ENCODE data around the gene FNBP1.
"Not testable (repeated sequence)": the region's sequence is repeated elsewhere in the genome, so short reads cannot be mapped to it uniquely, and the experiment has no call there.

FNBP1 gene

DNA sequence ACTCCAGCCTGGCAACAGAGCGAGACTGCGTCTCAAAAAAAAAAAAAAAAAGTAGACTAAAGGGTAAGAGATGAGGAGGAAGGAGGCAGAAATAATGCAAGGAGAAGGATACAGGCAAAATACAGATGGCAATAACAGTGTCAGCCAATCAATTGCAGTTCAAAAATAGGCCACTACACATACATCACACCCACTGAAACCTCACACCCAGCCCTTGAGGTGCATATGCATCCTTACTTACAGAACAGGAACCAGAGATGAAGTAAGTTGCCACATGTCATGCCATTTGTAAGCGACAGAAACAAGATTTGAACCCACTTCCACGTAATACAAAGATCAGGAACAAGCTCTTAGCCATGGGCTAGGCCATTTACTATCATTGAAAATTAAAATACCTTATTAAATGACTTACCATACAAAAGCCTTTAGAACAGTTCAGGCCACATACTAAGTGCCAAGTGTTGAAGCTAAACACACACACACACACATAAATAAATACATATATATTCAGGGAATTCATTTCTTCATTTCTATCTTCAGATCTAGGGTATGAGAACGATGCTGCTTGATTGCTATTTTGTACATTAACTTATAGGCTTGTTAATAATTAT is 98.4 kb downstream of the FNBP1 start:
- H3K27ac ChIP-seq (replicated peaks), result peak overlapping the region; percentile 89
- H3K27me3 ChIP-seq (ENCODE audit: insufficient read depth, poor library complexity, severe bottlenecking), result no peaks in the 10 kb centered on the region
- TF ChIP-seq POLR2AphosphoS5 (IDR thresholded peaks at IDR 0.05; ENCODE audit: low read depth) (peak; percentile 74; the same call in 1 of the 2 replicates), CTCF (IDR thresholded peaks at IDR 0.05; ENCODE audit: insufficient read depth, low read length) (no peak), SPI1 (IDR thresholded peaks at IDR 0.05; ENCODE audit: borderline replicate concordance, low read depth) (0 out of 2 replicates have a peak, but pooled peaks have one; percentile 28), GABPA (IDR thresholded peaks at IDR 0.05; ENCODE audit: low read depth) (no peak)
- TF ChIP-seq, protein P1, sequence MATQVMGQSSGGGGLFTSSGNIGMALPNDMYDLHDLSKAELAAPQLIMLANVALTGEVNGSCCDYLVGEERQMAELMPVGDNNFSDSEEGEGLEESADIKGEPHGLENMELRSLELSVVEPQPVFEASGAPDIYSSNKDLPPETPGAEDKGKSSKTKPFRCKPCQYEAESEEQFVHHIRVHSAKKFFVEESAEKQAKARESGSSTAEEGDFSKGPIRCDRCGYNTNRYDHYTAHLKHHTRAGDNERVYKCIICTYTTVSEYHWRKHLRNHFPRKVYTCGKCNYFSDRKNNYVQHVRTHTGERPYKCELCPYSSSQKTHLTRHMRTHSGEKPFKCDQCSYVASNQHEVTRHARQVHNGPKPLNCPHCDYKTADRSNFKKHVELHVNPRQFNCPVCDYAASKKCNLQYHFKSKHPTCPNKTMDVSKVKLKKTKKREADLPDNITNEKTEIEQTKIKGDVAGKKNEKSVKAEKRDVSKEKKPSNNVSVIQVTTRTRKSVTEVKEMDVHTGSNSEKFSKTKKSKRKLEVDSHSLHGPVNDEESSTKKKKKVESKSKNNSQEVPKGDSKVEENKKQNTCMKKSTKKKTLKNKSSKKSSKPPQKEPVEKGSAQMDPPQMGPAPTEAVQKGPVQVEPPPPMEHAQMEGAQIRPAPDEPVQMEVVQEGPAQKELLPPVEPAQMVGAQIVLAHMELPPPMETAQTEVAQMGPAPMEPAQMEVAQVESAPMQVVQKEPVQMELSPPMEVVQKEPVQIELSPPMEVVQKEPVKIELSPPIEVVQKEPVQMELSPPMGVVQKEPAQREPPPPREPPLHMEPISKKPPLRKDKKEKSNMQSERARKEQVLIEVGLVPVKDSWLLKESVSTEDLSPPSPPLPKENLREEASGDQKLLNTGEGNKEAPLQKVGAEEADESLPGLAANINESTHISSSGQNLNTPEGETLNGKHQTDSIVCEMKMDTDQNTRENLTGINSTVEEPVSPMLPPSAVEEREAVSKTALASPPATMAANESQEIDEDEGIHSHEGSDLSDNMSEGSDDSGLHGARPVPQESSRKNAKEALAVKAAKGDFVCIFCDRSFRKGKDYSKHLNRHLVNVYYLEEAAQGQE (IDR thresholded peaks at IDR 0.05; ENCODE audit: insufficient replicate concordance, low read depth), result no peak
- H3K4me3 ChIP-seq (replicated peaks; ENCODE audit: insufficient read depth, low read length), result no peak overlapping the region
- peak; percentile 86 to 91 for DNase-seq (ENCODE audit: low read depth in 1 of 2, low spot score in 1 of 2)

DNA sequence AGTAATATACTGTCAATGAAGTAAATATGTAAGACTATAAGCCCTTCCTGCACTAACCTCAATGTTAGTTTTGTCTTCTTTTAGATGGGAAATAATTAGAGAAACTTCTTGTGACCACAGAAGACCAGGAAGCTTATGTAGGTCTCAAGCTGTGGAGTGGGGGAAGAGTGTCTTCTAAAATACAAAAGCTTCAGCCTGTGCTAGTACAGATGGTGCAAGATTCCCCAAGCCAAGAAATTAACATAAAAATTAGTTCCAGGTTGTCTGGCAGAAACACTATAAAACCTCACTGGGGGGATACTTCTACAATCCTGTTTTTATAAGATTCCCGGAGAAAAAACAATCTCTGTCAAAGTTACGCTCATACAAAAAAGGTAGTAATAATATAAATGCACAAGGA is 103.6 kb downstream of the FNBP1 start:
- no peak for TF ChIP-seq POLR2AphosphoS5 (IDR thresholded peaks at IDR 0.05; ENCODE audit: low read depth)
- no peak for TF ChIP-seq GABPA (IDR thresholded peaks at IDR 0.05; ENCODE audit: low read depth)
- no peak for TF ChIP-seq SPI1 (IDR thresholded peaks at IDR 0.05; ENCODE audit: borderline replicate concordance, low read depth)
- no peak for TF ChIP-seq CTCF (IDR thresholded peaks at IDR 0.05; ENCODE audit: insufficient read depth, low read length)
- TF ChIP-seq, protein P1 (IDR thresholded peaks at IDR 0.05; ENCODE audit: insufficient replicate concordance, low read depth), result no peak
- Histone ChIP-seq H3K4me3 (replicated peaks; ENCODE audit: insufficient read depth, low read length) (no peak overlapping the region), H3K27me3 (ENCODE audit: insufficient read depth, poor library complexity, severe bottlenecking) (no peaks in the 10 kb centered on the region), H3K27ac (replicated peaks) (peak overlapping the region; percentile 45)
- DNase-seq (ENCODE audit: low read depth in 1 of 2, low spot score in 1 of 2), result peak in 1 of 2 experiments; percentile 48

DNA sequence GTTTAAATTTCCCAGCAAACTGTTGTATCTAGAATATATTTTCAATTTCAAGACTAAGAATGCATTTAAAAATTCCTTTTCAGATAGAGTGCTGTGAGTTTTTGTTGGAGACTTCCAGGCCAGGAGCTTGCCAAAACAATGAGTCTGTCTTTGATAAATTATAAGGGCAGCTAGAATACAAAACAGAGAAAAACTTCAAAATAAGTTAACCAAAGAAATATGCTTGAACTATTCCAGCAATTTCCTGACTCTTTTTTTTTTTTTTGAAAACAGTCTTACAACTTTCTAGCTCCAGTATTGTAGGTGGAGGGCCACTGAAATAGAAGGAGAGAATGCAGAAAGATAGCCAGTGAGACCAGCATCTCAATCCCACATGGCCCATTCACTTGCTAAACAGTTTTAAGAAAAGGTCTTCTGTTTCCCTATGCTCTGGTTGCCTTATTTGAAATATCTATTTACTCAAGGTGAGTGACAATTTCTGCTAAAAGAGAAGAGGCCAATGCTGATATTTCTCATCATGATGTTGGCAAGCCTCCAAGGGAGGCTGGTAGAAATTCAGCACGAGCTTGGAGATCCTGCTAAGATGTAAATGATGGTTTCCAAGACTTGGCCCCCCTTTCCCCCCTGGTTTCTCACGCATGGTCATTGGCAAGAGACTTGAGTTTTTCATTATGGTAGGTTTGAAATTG is 104.6 kb downstream of the FNBP1 start:
- Histone ChIP-seq H3K27me3 (ENCODE audit: insufficient read depth, poor library complexity, severe bottlenecking) (no peaks in the 10 kb centered on the region), H3K4me3 (replicated peaks; ENCODE audit: insufficient read depth, low read length) (no peak overlapping the region), H3K27ac (replicated peaks) (peak overlapping the region; percentile 45)
- DNase-seq (ENCODE audit: low read depth in 1 of 2, low spot score in 1 of 2), result no peak
- no peak for TF ChIP-seq GABPA (IDR thresholded peaks at IDR 0.05; ENCODE audit: low read depth)
- TF ChIP-seq, protein P1 (IDR thresholded peaks at IDR 0.05; ENCODE audit: insufficient replicate concordance, low read depth), result no peak
- TF ChIP-seq POLR2AphosphoS5 (IDR thresholded peaks at IDR 0.05; ENCODE audit: low read depth), result no peak

GRCh38 chr9:129937879-129938278 is 105.1 kb downstream of the FNBP1 start:
- not testable (repeated sequence) for H3K4me3 ChIP-seq (replicated peaks; ENCODE audit: insufficient read depth, low read length); H3K27me3 ChIP-seq (ENCODE audit: insufficient read depth, poor library complexity, severe bottlenecking); DNase-seq (ENCODE audit: low read depth in 1 of 2, low spot score in 1 of 2)
- H3K27ac ChIP-seq (replicated peaks), result peak overlapping the region; percentile 37
